Stomach smooth muscle (tissue), 2 donors: ENCODE results near the gene ELOF1.
A peak's percentile ranks its signal among the peaks of the same experiment; 100 is the strongest.

Experiments
- H3K27ac ChIP-seq: one replicate; pipeline ENCODE4 v1.7.0; 2013; ENCODE audit warnings: mild to moderate bottlenecking, low read length, inconsistent platforms
- H3K27me3 ChIP-seq, 2 donors: one replicate each; pipeline ENCODE4 v1.7.0; 2013; ENCODE audit warnings: low read length in 2 of 2; ENCODE audit not compliant: insufficient read depth in 2 of 2, control insufficient read depth in 1 of 2
- H3K36me3 ChIP-seq, 2 donors: one replicate each; pipeline ENCODE4 v1.7.0; 2013; ENCODE audit warnings: low read length in 2 of 2; ENCODE audit not compliant: control insufficient read depth in 2 of 2, insufficient read depth in 2 of 2
- H3K4me1 ChIP-seq: one replicate; pipeline ENCODE4 v1.7.0; 2013; ENCODE audit warnings: low read length; ENCODE audit not compliant: control insufficient read depth, insufficient read depth
- H3K4me3 ChIP-seq, 2 donors: one replicate each; pipeline ENCODE4 v1.7.0; 2013; ENCODE audit warnings: low read length in 2 of 2
- H3K9ac ChIP-seq, 2 donors: one replicate each; pipeline ENCODE4 v1.7.0; 2013; ENCODE audit warnings: low read length in 2 of 2, mild to moderate bottlenecking in 1 of 2
- H3K9me3 ChIP-seq, 2 donors: one replicate each; pipeline ENCODE4 v1.7.0; 2013; ENCODE audit warnings: low read length in 2 of 2; ENCODE audit not compliant: control insufficient read depth in 2 of 2
- donor health status: healthy.
- donor health status: Pancreatic carcinoma.

ELOF1 gene

DNA sequence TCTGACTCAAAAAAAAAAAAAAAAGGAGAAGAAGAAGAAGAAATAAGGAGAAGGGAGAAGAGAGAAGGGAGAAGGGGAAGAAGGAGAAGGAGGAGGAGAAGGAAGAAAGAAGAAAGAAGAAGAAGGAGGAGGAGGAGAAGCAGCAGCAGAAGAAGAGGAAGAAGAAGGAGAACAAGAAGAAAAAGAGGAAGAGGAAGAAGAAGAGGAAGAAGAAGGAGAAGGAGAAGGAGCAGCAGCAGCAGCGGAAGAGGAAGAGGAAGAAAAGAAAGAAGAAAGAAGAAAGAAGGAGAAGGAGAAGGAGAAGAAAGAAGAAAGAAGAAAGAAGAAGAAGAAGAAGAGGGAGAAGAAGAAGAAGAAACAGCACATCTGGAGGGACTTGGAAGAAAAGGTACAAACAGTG, 24.5 kb downstream of the ELOF1 start:
- peak overlapping the region; percentile 29 to 90 for H3K9ac ChIP-seq
- no peaks in the 10 kb centered on the region for H3K9me3 ChIP-seq
- H3K27ac ChIP-seq, result peak overlapping the region; percentile 100
- H3K4me3 ChIP-seq, result no peak overlapping the region
- H3K27me3 ChIP-seq, result no peaks in the 10 kb centered on the region
- no peaks in the 10 kb centered on the region for H3K36me3 ChIP-seq
- H3K4me1 ChIP-seq, result peaks cover 34% of the 10 kb centered on the region

DNA sequence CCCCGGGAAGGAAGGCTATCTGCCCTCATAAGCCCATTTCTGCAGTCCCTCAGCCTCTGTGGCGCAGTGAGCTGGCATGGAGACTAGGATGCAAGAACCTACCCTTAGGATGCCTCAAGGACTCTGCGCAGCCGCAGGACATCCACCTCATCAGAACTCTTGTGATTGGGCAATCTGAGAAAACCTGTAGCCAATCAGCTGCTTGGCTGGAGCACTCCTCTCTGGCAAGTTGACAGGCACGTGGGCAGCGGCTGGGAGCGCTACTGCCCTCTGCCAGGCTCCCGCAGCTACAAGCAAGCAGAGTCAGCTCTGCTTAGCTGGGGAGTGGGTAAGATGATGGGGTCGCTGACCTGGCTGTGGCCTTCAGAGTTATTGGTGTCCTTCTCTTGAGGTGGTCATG, 28.6 kb downstream of the ELOF1 start:
- Histone ChIP-seq H3K9ac (no peak overlapping the region), H3K27ac (peak overlapping the region; percentile 87), H3K36me3 (no peaks in the 10 kb centered on the region), H3K4me1 (peaks cover 23% of the 10 kb centered on the region), H3K9me3 (no peaks in the 10 kb centered on the region), H3K27me3 (no peaks in the 10 kb centered on the region), H3K4me3 (no peak overlapping the region)

DNA sequence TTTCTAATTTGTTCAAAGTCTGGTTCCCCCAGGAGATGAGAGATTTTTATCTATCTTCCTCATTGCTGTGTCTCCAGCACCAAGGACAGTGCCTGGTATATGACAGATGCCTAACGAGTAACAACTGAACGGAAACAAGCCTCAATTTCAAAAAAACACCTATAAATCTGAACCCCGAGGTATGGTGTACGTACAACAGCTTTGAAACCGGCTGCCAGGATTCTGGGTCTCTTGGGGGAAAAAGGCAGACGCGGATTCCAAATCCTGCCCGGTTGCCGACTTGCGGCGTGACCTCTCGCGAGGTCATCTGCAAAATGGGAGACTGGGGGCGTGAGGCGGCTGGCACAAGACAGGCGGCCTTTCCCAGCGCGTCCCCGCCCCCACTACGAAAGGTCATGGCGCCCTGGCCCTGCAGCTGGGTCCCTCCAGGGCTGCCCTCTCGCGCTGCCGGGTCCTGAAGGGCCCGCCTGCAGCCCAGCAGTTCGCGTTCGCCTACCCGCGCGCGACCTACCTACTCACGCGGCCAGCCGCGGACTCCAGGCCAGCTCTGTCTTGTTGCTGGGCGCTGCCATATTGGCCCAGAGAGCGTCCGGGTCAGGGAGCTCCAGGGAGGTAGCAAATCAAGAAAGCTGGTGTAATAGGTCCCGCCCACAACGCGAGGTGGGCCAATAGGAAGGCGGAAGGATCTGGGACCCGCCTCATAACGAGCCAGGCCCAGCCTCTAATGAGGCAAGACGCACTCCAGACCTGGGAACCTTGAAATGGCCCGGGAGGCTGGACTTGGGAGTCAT, 30.3 kb downstream of the ELOF1 start, which contains the start of gene ECSIT:
ECSIT (minus strand) TSS at position 584 of the 791 bp plus-strand sequence. CDS start 9,964 bp downstream, outside the sequence.
- Histone ChIP-seq H3K27me3 (no peaks in the 10 kb centered on the region), H3K9ac (peak within 1 kb of the TSS; percentile 66 to 85), H3K4me3 (peak within 1 kb of the TSS; percentile 69 to 93), H3K36me3 (peaks cover 0 to 2% of the 10 kb centered on the region in 2 donors), H3K27ac (peak within 1 kb of the TSS; percentile 87), H3K4me1 (peaks cover 16% of the 10 kb centered on the region), H3K9me3 (no peaks in the 10 kb centered on the region)

DNA sequence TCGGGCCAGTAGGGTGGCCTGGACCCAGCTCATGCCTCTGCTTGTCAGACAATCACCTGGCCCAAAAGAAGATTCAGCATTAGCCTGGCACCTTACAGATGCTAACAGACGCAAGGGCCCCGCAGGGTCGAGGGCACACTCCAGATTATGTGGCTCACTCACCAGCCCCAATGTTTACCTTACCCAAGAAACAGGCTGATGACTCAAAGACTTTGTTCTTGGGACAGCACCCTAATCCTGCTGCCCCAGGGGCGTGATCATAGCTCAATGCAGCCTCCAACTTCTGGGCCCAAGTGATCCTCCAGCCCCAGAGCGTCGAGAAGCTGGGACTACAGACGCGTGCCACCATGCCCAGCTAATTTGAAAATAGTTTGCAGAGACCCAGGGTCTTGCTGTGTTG, 39.9 kb downstream of the ELOF1 start:
- H3K9ac ChIP-seq, result no peak overlapping the region
- H3K4me3 ChIP-seq, result no peak overlapping the region
- H3K27ac ChIP-seq, result no peak overlapping the region
- peaks cover 4 to 17% of the 10 kb centered on the region in 2 donors for H3K36me3 ChIP-seq
- no peaks in the 10 kb centered on the region for H3K27me3 ChIP-seq
- no peaks in the 10 kb centered on the region for H3K9me3 ChIP-seq
- H3K4me1 ChIP-seq, result no peaks in the 10 kb centered on the region

DNA sequence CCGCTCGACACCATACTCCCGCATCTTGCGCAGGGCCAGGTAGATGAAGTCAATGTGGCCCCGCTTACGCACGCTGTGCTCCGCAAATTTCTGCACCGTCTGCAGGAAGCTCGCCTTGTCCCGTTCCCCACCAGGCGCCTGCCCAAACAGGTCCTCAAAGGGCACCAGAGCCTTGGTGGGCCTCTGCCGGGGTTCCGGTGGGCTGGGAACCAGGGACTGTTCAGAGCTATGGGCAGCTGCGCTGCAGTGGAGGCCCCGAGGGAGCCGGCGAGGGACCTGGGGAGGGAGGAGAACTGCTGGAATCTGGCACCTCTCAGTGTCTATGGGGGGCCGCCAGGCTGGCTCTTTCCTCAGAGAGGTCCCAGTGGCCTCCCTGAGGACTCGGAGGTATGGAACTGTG, 45.1 kb downstream of the ELOF1 start:
- no peaks in the 10 kb centered on the region for H3K4me1 ChIP-seq
- H3K36me3 ChIP-seq, result peaks cover 21 to 30% of the 10 kb centered on the region in 2 donors
- H3K4me3 ChIP-seq, result no peak overlapping the region
- no peak overlapping the region for H3K27ac ChIP-seq
- H3K9me3 ChIP-seq, result no peaks in the 10 kb centered on the region
- H3K9ac ChIP-seq, result no peak overlapping the region
- no peaks in the 10 kb centered on the region for H3K27me3 ChIP-seq

DNA sequence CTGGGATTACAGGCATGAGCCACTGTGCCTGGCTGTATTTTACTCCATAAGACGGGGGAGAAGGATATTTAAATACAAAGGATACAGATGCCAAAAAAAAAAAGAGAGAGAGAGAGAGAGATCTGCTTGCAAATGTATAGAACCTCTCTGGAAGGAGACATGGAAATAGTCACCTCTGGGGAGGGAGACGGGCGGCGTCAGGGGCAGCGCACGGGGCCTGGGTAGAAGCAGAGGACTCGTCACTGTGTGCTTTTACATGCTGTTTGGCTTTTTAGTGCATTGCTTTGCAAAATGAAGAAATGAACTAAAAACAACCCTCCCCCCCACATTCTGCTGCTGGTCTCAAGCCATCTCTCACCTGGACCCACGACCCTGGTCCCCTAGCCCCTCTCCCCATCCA, 48.6 kb downstream of the ELOF1 start:
- no peak overlapping the region for H3K9ac ChIP-seq
- H3K27ac ChIP-seq, result no peak overlapping the region
- peaks cover 5% of the 10 kb centered on the region for H3K4me1 ChIP-seq
- H3K4me3 ChIP-seq, result no peak overlapping the region
- no peaks in the 10 kb centered on the region for H3K27me3 ChIP-seq
- H3K36me3 ChIP-seq, result peaks cover 18% of the 10 kb centered on the region in 2 donors
- H3K9me3 ChIP-seq, result no peaks in the 10 kb centered on the region

DNA sequence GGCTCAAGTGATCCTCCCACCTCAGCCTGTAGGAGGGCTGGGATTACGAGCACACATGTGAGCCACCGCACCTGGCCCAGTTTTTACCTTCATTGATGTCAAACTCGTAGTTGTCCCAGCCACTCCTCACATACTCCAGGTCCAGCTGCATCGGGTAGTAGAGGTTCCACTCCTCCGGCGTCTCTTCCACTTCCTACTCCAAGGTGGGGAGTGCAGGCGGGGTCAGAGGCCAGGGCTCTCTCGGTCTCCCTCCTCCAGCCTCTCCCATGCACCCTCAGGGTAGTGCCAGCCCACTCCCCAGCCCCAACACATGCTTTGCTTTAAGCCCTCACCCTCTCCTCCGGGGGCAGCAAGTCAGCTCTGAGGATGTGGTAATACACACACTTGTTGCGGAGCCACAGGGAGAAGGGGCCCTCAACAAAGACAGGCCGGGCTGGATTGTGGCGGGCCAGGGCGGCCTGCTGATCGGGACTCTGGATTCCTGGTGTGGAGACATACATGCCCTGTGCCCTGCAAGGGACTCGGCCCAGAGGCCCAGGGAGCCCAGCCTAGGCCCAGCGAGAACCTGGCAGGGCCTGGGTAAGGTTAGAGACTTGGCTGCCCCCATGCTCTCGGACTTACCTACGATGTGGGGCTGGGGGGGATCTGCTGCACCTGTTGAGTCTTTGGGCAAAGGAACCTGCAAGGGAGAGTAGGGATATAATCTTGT, 51.5 kb downstream of the ELOF1 start:
- Histone ChIP-seq H3K27me3 (no peaks in the 10 kb centered on the region), H3K27ac (no peak overlapping the region)

DNA sequence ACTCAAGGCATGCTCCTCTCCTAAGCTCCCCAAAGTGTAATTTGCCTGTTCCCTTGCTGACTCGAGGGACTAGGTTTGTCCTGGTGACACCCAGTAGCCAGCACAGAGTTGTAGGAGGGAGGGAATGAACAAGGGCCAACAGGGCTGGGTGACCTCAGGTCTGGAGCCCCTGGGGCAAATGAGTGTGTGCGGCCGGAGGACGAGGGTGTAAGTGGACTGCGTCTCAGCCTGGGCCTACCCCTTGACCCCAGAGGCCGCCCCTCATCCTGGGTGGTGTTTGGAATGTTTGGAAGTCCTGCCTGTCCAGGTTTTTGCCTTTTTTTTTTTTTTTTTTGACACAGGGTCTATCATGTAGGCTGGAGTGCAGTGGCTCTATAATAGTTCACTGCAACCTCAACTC, 52.1 kb downstream of the ELOF1 start:
- H3K36me3 ChIP-seq, result peaks cover 5 to 7% of the 10 kb centered on the region in 2 donors
- H3K27me3 ChIP-seq, result no peaks in the 10 kb centered on the region
- no peak overlapping the region for H3K27ac ChIP-seq
- no peak overlapping the region for H3K9ac ChIP-seq
- H3K9me3 ChIP-seq, result no peaks in the 10 kb centered on the region
- H3K4me3 ChIP-seq, result no peak overlapping the region
- peaks cover 9% of the 10 kb centered on the region for H3K4me1 ChIP-seq

More for the DNA sequence above, 51.5 kb downstream of the ELOF1 start:
- no peaks in the 10 kb centered on the region for H3K9me3 ChIP-seq
- H3K9ac ChIP-seq, result no peak overlapping the region
- peaks cover 8 to 9% of the 10 kb centered on the region in 2 donors for H3K36me3 ChIP-seq
- H3K4me1 ChIP-seq, result peaks cover 9% of the 10 kb centered on the region
- H3K4me3 ChIP-seq, result no peak overlapping the region

DNA sequence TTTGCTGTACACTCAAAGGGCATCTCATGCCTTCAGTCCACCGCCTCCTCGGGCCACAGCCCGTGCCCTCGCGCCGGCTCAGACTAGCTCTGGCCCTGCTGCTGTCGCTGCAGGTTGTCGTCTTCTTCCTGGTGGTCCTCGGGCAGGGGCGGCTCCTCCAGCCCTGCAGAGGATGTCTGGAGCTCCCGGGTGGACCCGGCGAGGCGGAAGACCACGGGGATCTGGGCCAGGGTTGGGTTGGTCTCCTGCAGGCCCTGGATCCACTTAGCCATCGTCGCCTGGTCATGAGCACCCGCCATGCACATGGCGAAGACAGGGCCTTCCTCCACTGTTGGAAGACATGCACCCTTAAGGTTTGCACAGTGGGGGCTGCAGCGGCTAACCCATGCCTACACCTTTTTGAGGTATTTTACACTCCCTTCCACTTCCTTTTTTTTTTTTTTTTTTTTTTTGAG, 52.9 kb downstream of the ELOF1 start:
- Histone ChIP-seq H3K27ac (peak overlapping the region; percentile 90), H3K9me3 (no peaks in the 10 kb centered on the region), H3K36me3 (peaks cover under 1 to 3% of the 10 kb centered on the region in 2 donors), H3K4me1 (peaks cover 9% of the 10 kb centered on the region), H3K4me3 (peak overlapping the region; percentile 82 to 84), H3K9ac (peak overlapping the region; percentile 66 to 87), H3K27me3 (no peaks in the 10 kb centered on the region)

DNA sequence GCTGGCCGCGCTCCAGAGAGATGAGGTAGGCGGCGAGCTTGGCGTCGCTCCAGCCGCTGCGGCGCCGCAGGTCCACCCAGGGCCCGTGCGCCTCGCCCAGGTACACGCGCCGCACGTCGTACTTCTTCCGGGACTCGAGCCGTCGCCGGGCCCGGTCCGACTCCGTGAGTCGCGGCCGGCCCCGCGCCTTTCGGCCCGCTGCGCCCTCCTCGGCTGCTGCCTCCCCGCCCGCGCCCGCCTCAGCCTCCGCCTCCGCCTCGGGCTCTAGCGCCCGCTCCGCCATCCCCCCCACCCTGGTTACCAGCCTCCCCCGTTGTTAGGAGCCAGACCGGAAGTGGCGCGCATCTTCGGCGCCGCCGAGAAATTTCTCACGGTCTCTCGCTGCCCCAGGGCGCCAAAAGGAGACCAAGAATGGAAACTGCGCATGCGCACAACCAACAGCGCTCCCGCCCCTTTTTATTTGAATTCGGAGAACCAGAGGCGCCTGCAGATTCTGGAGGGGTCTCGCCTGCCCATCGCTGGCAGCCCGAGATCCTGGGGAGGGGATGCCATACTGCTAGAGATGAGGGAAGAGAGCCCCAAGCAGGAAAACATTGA, 53.4 kb downstream of the ELOF1 start, which contains the start of gene ZNF653:
ZNF653 (minus strand) TSS at position 336 of the 597 bp plus-strand sequence; CDS start at position 283, 53 bp downstream.
- Histone ChIP-seq H3K9me3 (no peaks in the 10 kb centered on the region), H3K27me3 (no peaks in the 10 kb centered on the region), H3K27ac (peak within 1 kb of the TSS; percentile 90), H3K4me1 (peaks cover 9% of the 10 kb centered on the region), H3K9ac (peak within 1 kb of the TSS; percentile 78 to 87), H3K36me3 (no peaks in the 10 kb centered on the region), H3K4me3 (peak within 1 kb of the TSS; percentile 82 to 84)
